ENCODE data around the gene HOXD8.

- TF ChIP-seq POLR2A (IDR thresholded peaks at IDR 0.05) (no peak), EP300 (IDR thresholded peaks at IDR 0.05) (no peak)
- TF ChIP-seq, protein P1, sequence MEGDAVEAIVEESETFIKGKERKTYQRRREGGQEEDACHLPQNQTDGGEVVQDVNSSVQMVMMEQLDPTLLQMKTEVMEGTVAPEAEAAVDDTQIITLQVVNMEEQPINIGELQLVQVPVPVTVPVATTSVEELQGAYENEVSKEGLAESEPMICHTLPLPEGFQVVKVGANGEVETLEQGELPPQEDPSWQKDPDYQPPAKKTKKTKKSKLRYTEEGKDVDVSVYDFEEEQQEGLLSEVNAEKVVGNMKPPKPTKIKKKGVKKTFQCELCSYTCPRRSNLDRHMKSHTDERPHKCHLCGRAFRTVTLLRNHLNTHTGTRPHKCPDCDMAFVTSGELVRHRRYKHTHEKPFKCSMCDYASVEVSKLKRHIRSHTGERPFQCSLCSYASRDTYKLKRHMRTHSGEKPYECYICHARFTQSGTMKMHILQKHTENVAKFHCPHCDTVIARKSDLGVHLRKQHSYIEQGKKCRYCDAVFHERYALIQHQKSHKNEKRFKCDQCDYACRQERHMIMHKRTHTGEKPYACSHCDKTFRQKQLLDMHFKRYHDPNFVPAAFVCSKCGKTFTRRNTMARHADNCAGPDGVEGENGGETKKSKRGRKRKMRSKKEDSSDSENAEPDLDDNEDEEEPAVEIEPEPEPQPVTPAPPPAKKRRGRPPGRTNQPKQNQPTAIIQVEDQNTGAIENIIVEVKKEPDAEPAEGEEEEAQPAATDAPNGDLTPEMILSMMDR (IDR thresholded peaks at IDR 0.05): no peak
Observed at GRCh38 chr2:176133389-176133788, 3.9 kb downstream of the HOXD8 start.

Measured in ovary (tissue), 3 donors.